Measurements from ENCODE around the gene MCU.

- TF ChIP-seq, protein P1, sequence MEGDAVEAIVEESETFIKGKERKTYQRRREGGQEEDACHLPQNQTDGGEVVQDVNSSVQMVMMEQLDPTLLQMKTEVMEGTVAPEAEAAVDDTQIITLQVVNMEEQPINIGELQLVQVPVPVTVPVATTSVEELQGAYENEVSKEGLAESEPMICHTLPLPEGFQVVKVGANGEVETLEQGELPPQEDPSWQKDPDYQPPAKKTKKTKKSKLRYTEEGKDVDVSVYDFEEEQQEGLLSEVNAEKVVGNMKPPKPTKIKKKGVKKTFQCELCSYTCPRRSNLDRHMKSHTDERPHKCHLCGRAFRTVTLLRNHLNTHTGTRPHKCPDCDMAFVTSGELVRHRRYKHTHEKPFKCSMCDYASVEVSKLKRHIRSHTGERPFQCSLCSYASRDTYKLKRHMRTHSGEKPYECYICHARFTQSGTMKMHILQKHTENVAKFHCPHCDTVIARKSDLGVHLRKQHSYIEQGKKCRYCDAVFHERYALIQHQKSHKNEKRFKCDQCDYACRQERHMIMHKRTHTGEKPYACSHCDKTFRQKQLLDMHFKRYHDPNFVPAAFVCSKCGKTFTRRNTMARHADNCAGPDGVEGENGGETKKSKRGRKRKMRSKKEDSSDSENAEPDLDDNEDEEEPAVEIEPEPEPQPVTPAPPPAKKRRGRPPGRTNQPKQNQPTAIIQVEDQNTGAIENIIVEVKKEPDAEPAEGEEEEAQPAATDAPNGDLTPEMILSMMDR (IDR thresholded peaks at IDR 0.05), result no peak
- TF ChIP-seq EP300 (IDR thresholded peaks at IDR 0.05; ENCODE audit: low read depth) (no peak), POLR2AphosphoS5 (IDR thresholded peaks at IDR 0.05) (no peak)
Measured at GRCh38 chr10:72830625-72831024, 138.7 kb downstream of the MCU start.
